ENCODE results near the gene CDPF1. TPM values are rescaled to one million over a fixed set of nuclear protein-coding genes. Genes with fewer than 3 reads are reported as not detected.

The CDPF1 gene
- 14.6 TPM for total RNA-seq

DNA sequence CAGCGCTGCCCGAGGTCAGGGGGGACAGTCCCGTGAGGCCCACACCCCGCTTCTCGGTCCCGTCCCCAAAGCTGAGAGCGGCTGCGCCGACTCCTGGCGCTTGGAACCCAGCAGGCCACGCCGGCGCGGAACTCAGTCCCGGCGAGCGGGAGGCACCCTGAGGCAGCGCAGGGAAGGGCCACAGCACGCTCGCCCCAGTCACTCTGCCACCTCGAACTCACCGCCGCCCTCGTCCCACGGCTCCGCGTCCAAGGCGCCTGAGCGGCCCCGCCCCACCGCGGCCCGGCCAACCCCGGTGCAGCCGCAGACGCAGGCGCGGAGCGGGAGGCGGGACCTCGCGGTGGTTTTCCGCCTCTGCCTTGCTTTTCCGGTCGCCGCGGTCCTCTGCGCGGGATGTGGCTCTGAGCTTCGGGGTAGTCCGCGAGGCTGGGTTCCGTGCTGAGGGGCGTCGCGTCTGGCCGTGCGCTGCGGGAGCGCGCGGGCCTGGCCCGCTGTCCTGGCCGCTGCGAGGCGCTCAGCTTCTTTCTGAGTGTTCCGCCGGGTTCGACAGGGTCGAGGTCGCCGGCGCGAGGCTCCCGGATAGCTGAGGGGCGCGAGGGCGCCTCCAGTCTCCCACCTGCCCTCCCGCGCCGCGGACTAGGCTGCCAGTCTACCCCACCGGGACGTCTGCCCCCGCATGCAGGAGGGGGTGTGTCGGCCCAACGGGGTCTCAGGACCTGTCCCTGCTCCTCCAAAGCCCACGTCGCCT, at the start of gene CDPF1:
Gene CDPF1, minus strand, starts transcription at position 259 of the 748 bp plus-strand sequence. CDS start 2,009 bp downstream, outside the sequence.
- H3K4me1 ChIP-seq (ENCODE audit: control insufficient read depth in 3 of 3, insufficient read depth in 3 of 3, low read length in 3 of 3): peaks cover 18 to 32% (median 29%) of the 10 kb centered on the region in 3 donors

DNA sequence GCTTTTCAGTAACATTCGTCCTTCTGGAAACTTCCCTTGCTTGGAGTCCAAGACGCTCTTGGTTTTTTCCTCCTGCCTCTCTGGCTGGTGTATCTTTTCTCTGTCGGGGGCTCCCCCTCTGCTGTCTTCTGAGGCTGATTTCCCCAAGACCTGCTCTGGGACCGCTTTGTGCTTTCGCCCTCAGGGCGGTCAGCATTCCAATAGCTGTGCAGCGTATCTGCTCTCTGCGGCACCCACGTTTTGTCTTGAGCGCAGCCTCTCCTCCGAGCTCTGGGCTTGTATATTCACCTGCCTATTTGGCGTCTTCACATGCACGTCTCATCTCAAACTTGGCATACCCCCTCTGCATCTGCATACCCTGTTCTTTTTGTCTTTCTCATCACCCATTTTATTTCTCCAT, 49.0 kb upstream of the CDPF1 start:
- Histone ChIP-seq H3K27me3 (ENCODE audit: control insufficient read depth in 3 of 3, insufficient read depth in 3 of 3, low read length in 3 of 3) (no peaks in the 10 kb centered on the region), H3K4me3 (ENCODE audit: low read length in 3 of 3) (no peak overlapping the region)

More for the DNA sequence above, at the start of gene CDPF1:
- peak within 1 kb of the TSS; percentile 88 to 98 (median 90) for H3K9ac ChIP-seq (ENCODE audit: low read depth in 1 of 3, low read length in 3 of 3)
- H3K36me3 ChIP-seq (ENCODE audit: control insufficient read depth in 3 of 3, insufficient read depth in 3 of 3, low read length in 3 of 3): peaks cover 0 to 7% (median 6%) of the 10 kb centered on the region in 3 donors
- peak within 1 kb of the TSS; percentile 75 to 92 (median 88) for H3K4me3 ChIP-seq (ENCODE audit: low read length in 3 of 3)
- no peaks in the 10 kb centered on the region for H3K9me3 ChIP-seq (ENCODE audit: control insufficient read depth in 3 of 3, low read length in 3 of 3)
- H3K27ac ChIP-seq (ENCODE audit: low read depth, low read length): peak within 1 kb of the TSS; percentile 86
- no peaks in the 10 kb centered on the region for H3K27me3 ChIP-seq (ENCODE audit: control insufficient read depth in 3 of 3, insufficient read depth in 3 of 3, low read length in 3 of 3)

GRCh38 chr22:46297151-46297812, 47.2 kb upstream of the CDPF1 start:
- Histone ChIP-seq H3K9ac (ENCODE audit: low read depth in 1 of 3, low read length in 3 of 3) (peak overlapping the region; percentile 20 to 93 (median 45)), H3K27ac (ENCODE audit: low read depth, low read length) (no peak overlapping the region)

More for the DNA sequence above, 49.0 kb upstream of the CDPF1 start:
- no peaks in the 10 kb centered on the region for H3K9me3 ChIP-seq (ENCODE audit: control insufficient read depth in 3 of 3, low read length in 3 of 3)
- H3K9ac ChIP-seq (ENCODE audit: low read depth in 1 of 3, low read length in 3 of 3): no peak overlapping the region
- H3K27ac ChIP-seq (ENCODE audit: low read depth, low read length): no peak overlapping the region
- H3K4me1 ChIP-seq (ENCODE audit: control insufficient read depth in 3 of 3, insufficient read depth in 3 of 3, low read length in 3 of 3): peaks cover 18 to 22% (median 19%) of the 10 kb centered on the region in 3 donors
- no peaks in the 10 kb centered on the region for H3K36me3 ChIP-seq (ENCODE audit: control insufficient read depth in 3 of 3, insufficient read depth in 3 of 3, low read length in 3 of 3)

DNA sequence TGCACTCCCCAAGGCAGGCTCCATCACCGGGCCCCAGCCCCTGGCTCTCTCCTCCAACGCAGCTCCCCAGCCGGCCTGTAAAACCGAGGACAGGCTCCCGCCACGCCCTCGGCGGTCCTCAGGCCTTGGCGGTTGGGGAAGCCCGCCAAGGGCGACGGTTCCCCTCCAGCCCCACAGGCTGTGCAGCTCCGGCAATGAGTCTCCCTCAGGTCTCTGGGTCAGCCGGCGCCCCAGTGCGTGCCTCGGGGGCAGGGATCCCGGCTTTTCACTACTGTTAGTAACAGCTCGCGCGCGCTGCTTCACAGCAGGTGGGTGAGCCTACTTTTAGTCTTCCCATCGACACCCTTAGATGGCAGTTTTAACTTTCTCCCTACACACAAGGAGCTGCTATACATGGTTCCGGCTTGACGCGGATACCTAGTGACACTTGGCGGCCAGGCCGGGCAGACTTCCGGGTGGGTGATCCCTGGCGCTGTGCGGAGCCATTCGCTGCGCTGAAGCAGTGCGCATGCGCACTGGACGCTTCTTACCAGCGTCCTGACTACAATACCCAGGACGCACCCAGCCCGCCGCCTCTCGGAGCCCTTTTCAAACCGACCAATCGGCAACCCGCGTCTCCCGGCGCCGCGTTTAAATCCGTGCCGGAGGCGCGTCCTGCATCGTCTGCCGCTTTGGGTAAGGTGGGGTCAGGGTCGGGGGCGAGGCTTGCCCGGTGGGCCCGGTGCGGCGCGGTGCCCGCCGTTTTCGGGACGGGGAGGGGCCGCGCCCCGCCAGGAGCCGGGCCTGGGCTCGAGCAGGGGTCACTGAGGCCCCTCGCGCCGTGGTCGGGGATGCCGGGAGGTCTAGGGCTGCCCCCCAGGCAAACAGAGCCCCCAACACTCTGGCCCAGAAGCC, 46.4 kb upstream of the CDPF1 start, which contains the start of gene GTSE1:
Gene GTSE1, plus strand, starts transcription at position 614 of the 894 bp plus-strand sequence. CDS start 531 bp downstream, outside the sequence.
- peak within 1 kb of the TSS; percentile 81 to 83 (median 82) for H3K4me3 ChIP-seq (ENCODE audit: low read length in 3 of 3)
- H3K9me3 ChIP-seq (ENCODE audit: control insufficient read depth in 3 of 3, low read length in 3 of 3): no peaks in the 10 kb centered on the region
- peaks cover 14 to 20% (median 16%) of the 10 kb centered on the region in 3 donors for H3K36me3 ChIP-seq (ENCODE audit: control insufficient read depth in 3 of 3, insufficient read depth in 3 of 3, low read length in 3 of 3)
- peak within 1 kb of the TSS; percentile 86 for H3K27ac ChIP-seq (ENCODE audit: low read depth, low read length)
- H3K27me3 ChIP-seq (ENCODE audit: control insufficient read depth in 3 of 3, insufficient read depth in 3 of 3, low read length in 3 of 3): no peaks in the 10 kb centered on the region
- H3K4me1 ChIP-seq (ENCODE audit: control insufficient read depth in 3 of 3, insufficient read depth in 3 of 3, low read length in 3 of 3): peaks cover 19 to 26% (median 22%) of the 10 kb centered on the region in 3 donors
- peak within 1 kb of the TSS; percentile 88 to 93 (median 93) for H3K9ac ChIP-seq (ENCODE audit: low read depth in 1 of 3, low read length in 3 of 3)

More at GRCh38 chr22:46297151-46297812, 47.2 kb upstream of the CDPF1 start:
- Histone ChIP-seq H3K27me3 (ENCODE audit: control insufficient read depth in 3 of 3, insufficient read depth in 3 of 3, low read length in 3 of 3) (no peaks in the 10 kb centered on the region), H3K4me1 (ENCODE audit: control insufficient read depth in 3 of 3, insufficient read depth in 3 of 3, low read length in 3 of 3) (peaks cover 18 to 26% (median 19%) of the 10 kb centered on the region in 3 donors), H3K36me3 (ENCODE audit: control insufficient read depth in 3 of 3, insufficient read depth in 3 of 3, low read length in 3 of 3) (peaks cover 10 to 14% (median 11%) of the 10 kb centered on the region in 3 donors), H3K4me3 (ENCODE audit: low read length in 3 of 3) (peak overlapping the region; percentile 56 to 82 (median 63)), H3K9me3 (ENCODE audit: control insufficient read depth in 3 of 3, low read length in 3 of 3) (no peaks in the 10 kb centered on the region)

GRCh38 chr22:46295277-46295971, 45.3 kb upstream of the CDPF1 start:
- Histone ChIP-seq H3K4me3 (ENCODE audit: low read length in 3 of 3) (peak overlapping the region in 2 of 3 donors; percentile 82 to 83), H3K36me3 (ENCODE audit: control insufficient read depth in 3 of 3, insufficient read depth in 3 of 3, low read length in 3 of 3) (peaks cover 14 to 20% (median 19%) of the 10 kb centered on the region in 3 donors), H3K27ac (ENCODE audit: low read depth, low read length) (peak overlapping the region; percentile 86), H3K9me3 (ENCODE audit: control insufficient read depth in 3 of 3, low read length in 3 of 3) (no peaks in the 10 kb centered on the region), H3K9ac (ENCODE audit: low read depth in 1 of 3, low read length in 3 of 3) (peak overlapping the region; percentile 88 to 93 (median 93)), H3K27me3 (ENCODE audit: control insufficient read depth in 3 of 3, insufficient read depth in 3 of 3, low read length in 3 of 3) (no peaks in the 10 kb centered on the region), H3K4me1 (ENCODE audit: control insufficient read depth in 3 of 3, insufficient read depth in 3 of 3, low read length in 3 of 3) (peaks cover 19 to 35% (median 33%) of the 10 kb centered on the region in 3 donors)

- H3K27me3 ChIP-seq (ENCODE audit: control insufficient read depth in 3 of 3, insufficient read depth in 3 of 3, low read length in 3 of 3): no peaks in the 10 kb centered on the region
- no peak overlapping the region for H3K27ac ChIP-seq (ENCODE audit: low read depth, low read length)
- H3K9ac ChIP-seq (ENCODE audit: low read depth in 1 of 3, low read length in 3 of 3): no peak overlapping the region
- H3K9me3 ChIP-seq (ENCODE audit: control insufficient read depth in 3 of 3, low read length in 3 of 3): no peaks in the 10 kb centered on the region
- peaks cover 18 to 21% (median 21%) of the 10 kb centered on the region in 3 donors for H3K36me3 ChIP-seq (ENCODE audit: control insufficient read depth in 3 of 3, insufficient read depth in 3 of 3, low read length in 3 of 3)
- H3K4me3 ChIP-seq (ENCODE audit: low read length in 3 of 3): no peak overlapping the region
- H3K4me1 ChIP-seq (ENCODE audit: control insufficient read depth in 3 of 3, insufficient read depth in 3 of 3, low read length in 3 of 3): peaks cover 22 to 41% (median 40%) of the 10 kb centered on the region in 3 donors
These were observed 44.7 kb upstream of the CDPF1 start for GRCh38 chr22:46294784-46295183.

- H3K36me3 ChIP-seq (ENCODE audit: control insufficient read depth in 3 of 3, insufficient read depth in 3 of 3, low read length in 3 of 3): peaks cover 22 to 26% (median 26%) of the 10 kb centered on the region in 3 donors
- peak overlapping the region; percentile 34 for H3K27ac ChIP-seq (ENCODE audit: low read depth, low read length)
- no peak overlapping the region for H3K4me3 ChIP-seq (ENCODE audit: low read length in 3 of 3)
- H3K9me3 ChIP-seq (ENCODE audit: control insufficient read depth in 3 of 3, low read length in 3 of 3): no peaks in the 10 kb centered on the region
- H3K4me1 ChIP-seq (ENCODE audit: control insufficient read depth in 3 of 3, insufficient read depth in 3 of 3, low read length in 3 of 3): peaks cover 22 to 49% (median 45%) of the 10 kb centered on the region in 3 donors
- H3K9ac ChIP-seq (ENCODE audit: low read depth in 1 of 3, low read length in 3 of 3): no peak overlapping the region
- H3K27me3 ChIP-seq (ENCODE audit: control insufficient read depth in 3 of 3, insufficient read depth in 3 of 3, low read length in 3 of 3): no peaks in the 10 kb centered on the region
These were observed 43.6 kb upstream of the CDPF1 start for GRCh38 chr22:46293577-46294260.

GRCh38 chr22:46292732-46293131, 42.6 kb upstream of the CDPF1 start:
- Histone ChIP-seq H3K27ac (ENCODE audit: low read depth, low read length) (peak overlapping the region; percentile 34), H3K36me3 (ENCODE audit: control insufficient read depth in 3 of 3, insufficient read depth in 3 of 3, low read length in 3 of 3) (peaks cover 26 to 28% (median 26%) of the 10 kb centered on the region in 3 donors), H3K9me3 (ENCODE audit: control insufficient read depth in 3 of 3, low read length in 3 of 3) (no peaks in the 10 kb centered on the region), H3K27me3 (ENCODE audit: control insufficient read depth in 3 of 3, insufficient read depth in 3 of 3, low read length in 3 of 3) (no peaks in the 10 kb centered on the region), H3K9ac (ENCODE audit: low read depth in 1 of 3, low read length in 3 of 3) (no peak overlapping the region), H3K4me1 (ENCODE audit: control insufficient read depth in 3 of 3, insufficient read depth in 3 of 3, low read length in 3 of 3) (peaks cover 22 to 52% (median 45%) of the 10 kb centered on the region in 3 donors), H3K4me3 (ENCODE audit: low read length in 3 of 3) (no peak overlapping the region)
